ENCODE measurements around the gene CFAP73.

CFAP73 gene

DNA sequence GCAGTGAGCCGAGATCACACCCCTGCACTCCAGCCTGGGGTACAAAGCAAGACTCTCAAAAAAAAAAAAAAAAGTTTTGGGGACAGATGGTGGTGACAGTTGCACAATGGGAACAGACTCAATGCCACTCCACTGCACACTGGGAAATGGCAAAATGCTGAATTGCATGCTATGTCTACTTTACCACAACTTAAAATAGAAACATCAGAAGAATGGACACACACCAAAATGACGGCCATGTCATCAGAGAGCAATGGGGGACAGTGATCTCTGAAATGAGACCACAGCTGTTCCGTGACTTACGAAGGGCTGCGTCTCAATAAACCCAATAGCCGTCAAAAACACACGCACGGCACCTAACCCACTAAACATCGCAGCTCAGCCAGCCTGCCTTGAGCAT is 22.0 kb downstream of the CFAP73 start:
- Histone ChIP-seq H2AK5ac (ENCODE audit: low read length) (no peak overlapping the region), H2BK120ac (ENCODE audit: low read depth, low read length) (no peak overlapping the region)
- no CpG with 5 or more reads among the region's 9 CpGs for WGBS (ENCODE audit: extremely low coverage, insufficient coverage, low lambda C conversion rate)

DNA sequence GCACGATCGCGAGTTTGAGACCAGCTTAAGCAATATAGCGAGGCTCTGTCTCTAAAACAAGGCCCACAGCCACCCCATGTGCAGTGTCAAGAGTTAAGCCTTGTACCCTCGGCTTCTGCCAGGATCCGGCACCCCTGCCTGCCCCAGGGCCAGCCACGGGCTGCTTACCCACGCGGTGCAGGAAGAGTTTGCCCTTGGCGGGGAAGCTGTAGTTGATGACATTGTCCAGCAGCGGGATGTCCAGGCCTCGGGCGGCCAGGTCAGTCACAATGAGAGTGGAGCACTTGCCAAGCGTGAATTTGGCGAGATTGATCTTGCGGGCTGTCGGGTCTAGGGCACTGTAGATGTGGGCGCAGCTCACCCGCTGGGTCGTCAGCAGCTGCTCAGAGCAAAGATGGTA is 22.7 kb downstream of the CFAP73 start:
- Histone ChIP-seq H3K4me3 (ENCODE audit: low read length) (no peak overlapping the region), H3K4ac (ENCODE audit: low read depth, low read length) (no peak overlapping the region), H4K5ac (ENCODE audit: low read length) (no peak overlapping the region), H3K4me1 (ENCODE audit: control insufficient read depth, low read depth, low read length) (no peaks in the 10 kb centered on the region), H2AK5ac (ENCODE audit: low read length) (no peak overlapping the region), H2BK5ac (ENCODE audit: low read length) (no peak overlapping the region), H4K8ac (ENCODE audit: low read depth, low read length) (no peak overlapping the region), H2BK15ac (replicated peaks; ENCODE audit: low read depth) (no peak overlapping the region), H3K79me2 (ENCODE audit: control insufficient read depth, insufficient read depth, low read length) (no peaks in the 10 kb centered on the region), H3K18ac (ENCODE audit: low read length) (no peak overlapping the region), H3K56ac (ENCODE audit: low read length) (no peak overlapping the region), H3K23ac (ENCODE audit: low read length) (no peak overlapping the region), H3K79me1 (ENCODE audit: low read length) (no peaks in the 10 kb centered on the region), H3K36me3 (ENCODE audit: control insufficient read depth, insufficient read depth, low read length) (peaks cover 24% of the 10 kb centered on the region), H3K9ac (ENCODE audit: low read length) (no peak overlapping the region), H3K4me2 (ENCODE audit: low read length) (no peak overlapping the region), H3K27ac (ENCODE audit: low read depth, low read length) (no peak overlapping the region), H2BK120ac (ENCODE audit: low read depth, low read length) (no peak overlapping the region), H3K27me3 (ENCODE audit: insufficient read depth, low read length, poor library complexity) (no peaks in the 10 kb centered on the region)
- no peak for DNase-seq
- no CpG with 5 or more reads among the region's 20 CpGs for WGBS (ENCODE audit: extremely low coverage, insufficient coverage, low lambda C conversion rate)

More for the DNA sequence above, 22.0 kb downstream of the CFAP73 start:
- H3K4me1 ChIP-seq (ENCODE audit: control insufficient read depth, low read depth, low read length) = no peaks in the 10 kb centered on the region
- H3K9ac ChIP-seq (ENCODE audit: low read length) = no peak overlapping the region
- no peak overlapping the region for H4K5ac ChIP-seq (ENCODE audit: low read length)
- H4K8ac ChIP-seq (ENCODE audit: low read depth, low read length) = no peak overlapping the region
- peaks cover 21% of the 10 kb centered on the region for H3K36me3 ChIP-seq (ENCODE audit: control insufficient read depth, insufficient read depth, low read length)
- H3K23ac ChIP-seq (ENCODE audit: low read length) = no peak overlapping the region
- H2BK15ac ChIP-seq (replicated peaks; ENCODE audit: low read depth) = no peak overlapping the region
- H3K79me2 ChIP-seq (ENCODE audit: control insufficient read depth, insufficient read depth, low read length) = no peaks in the 10 kb centered on the region
- no peak overlapping the region for H3K4me2 ChIP-seq (ENCODE audit: low read length)
- no peak overlapping the region for H3K4ac ChIP-seq (ENCODE audit: low read depth, low read length)
- no peak overlapping the region for H3K4me3 ChIP-seq (ENCODE audit: low read length)
- no peak overlapping the region for H3K18ac ChIP-seq (ENCODE audit: low read length)
- no peak overlapping the region for H2BK5ac ChIP-seq (ENCODE audit: low read length)
- no peaks in the 10 kb centered on the region for H3K27me3 ChIP-seq (ENCODE audit: insufficient read depth, low read length, poor library complexity)
- no peak for DNase-seq
- H3K56ac ChIP-seq (ENCODE audit: low read length) = no peak overlapping the region
- no peaks in the 10 kb centered on the region for H3K79me1 ChIP-seq (ENCODE audit: low read length)
- H3K27ac ChIP-seq (ENCODE audit: low read depth, low read length) = no peak overlapping the region

GRCh38 chr12:113173081-113173698 is 23.7 kb downstream of the CFAP73 start:
- H2AK5ac ChIP-seq (ENCODE audit: low read length) = no peak overlapping the region
- no peak overlapping the region for H2BK5ac ChIP-seq (ENCODE audit: low read length)
- no peak overlapping the region for H3K4me3 ChIP-seq (ENCODE audit: low read length)
- H3K4me2 ChIP-seq (ENCODE audit: low read length) = no peak overlapping the region
- no peak overlapping the region for H2BK15ac ChIP-seq (replicated peaks; ENCODE audit: low read depth)
- no peaks in the 10 kb centered on the region for H3K27me3 ChIP-seq (ENCODE audit: insufficient read depth, low read length, poor library complexity)
- no CpG with 5 or more reads among the region's 7 CpGs for WGBS (ENCODE audit: extremely low coverage, insufficient coverage, low lambda C conversion rate)
- no peak overlapping the region for H3K4ac ChIP-seq (ENCODE audit: low read depth, low read length)
- H3K4me1 ChIP-seq (ENCODE audit: control insufficient read depth, low read depth, low read length) = no peaks in the 10 kb centered on the region
- no peak overlapping the region for H3K56ac ChIP-seq (ENCODE audit: low read length)
- H4K8ac ChIP-seq (ENCODE audit: low read depth, low read length) = no peak overlapping the region
- H3K9ac ChIP-seq (ENCODE audit: low read length) = no peak overlapping the region
- no peaks in the 10 kb centered on the region for H3K79me1 ChIP-seq (ENCODE audit: low read length)
- no peak for DNase-seq
- H3K23ac ChIP-seq (ENCODE audit: low read length) = no peak overlapping the region
- no peak overlapping the region for H3K27ac ChIP-seq (ENCODE audit: low read depth, low read length)
- H2BK120ac ChIP-seq (ENCODE audit: low read depth, low read length) = no peak overlapping the region
- no peak overlapping the region for H4K5ac ChIP-seq (ENCODE audit: low read length)
- no peaks in the 10 kb centered on the region for H3K79me2 ChIP-seq (ENCODE audit: control insufficient read depth, insufficient read depth, low read length)
- no peak overlapping the region for H3K18ac ChIP-seq (ENCODE audit: low read length)
- H3K36me3 ChIP-seq (ENCODE audit: control insufficient read depth, insufficient read depth, low read length) = peaks cover 24% of the 10 kb centered on the region

- Histone ChIP-seq H3K4me2 (ENCODE audit: low read length) (no peak overlapping the region), H3K79me2 (ENCODE audit: control insufficient read depth, insufficient read depth, low read length) (no peaks in the 10 kb centered on the region), H3K9ac (ENCODE audit: low read length) (no peak overlapping the region), H3K36me3 (ENCODE audit: control insufficient read depth, insufficient read depth, low read length) (peaks cover 28% of the 10 kb centered on the region), H2BK15ac (replicated peaks; ENCODE audit: low read depth) (no peak overlapping the region), H3K56ac (ENCODE audit: low read length) (no peak overlapping the region), H4K8ac (ENCODE audit: low read depth, low read length) (no peak overlapping the region), H3K27ac (ENCODE audit: low read depth, low read length) (no peak overlapping the region), H3K4ac (ENCODE audit: low read depth, low read length) (no peak overlapping the region), H3K18ac (ENCODE audit: low read length) (no peak overlapping the region), H3K79me1 (ENCODE audit: low read length) (no peaks in the 10 kb centered on the region), H4K5ac (ENCODE audit: low read length) (no peak overlapping the region), H2BK5ac (ENCODE audit: low read length) (no peak overlapping the region), H2AK5ac (ENCODE audit: low read length) (no peak overlapping the region), H3K4me1 (ENCODE audit: control insufficient read depth, low read depth, low read length) (no peaks in the 10 kb centered on the region), H3K27me3 (ENCODE audit: insufficient read depth, low read length, poor library complexity) (no peaks in the 10 kb centered on the region), H3K4me3 (ENCODE audit: low read length) (no peak overlapping the region), H2BK120ac (ENCODE audit: low read depth, low read length) (no peak overlapping the region), H3K23ac (ENCODE audit: low read length) (no peak overlapping the region)
- no CpG with 5 or more reads among the region's 32 CpGs for WGBS (ENCODE audit: extremely low coverage, insufficient coverage, low lambda C conversion rate)
- peak; percentile 66 for DNase-seq
These were observed 25.2 kb downstream of the CFAP73 start for GRCh38 chr12:113174461-113175384.

GRCh38 chr12:113179023-113179422 is 29.5 kb downstream of the CFAP73 start:
- Histone ChIP-seq H3K79me2 (ENCODE audit: control insufficient read depth, insufficient read depth, low read length) (peaks cover 14% of the 10 kb centered on the region), H2BK120ac (ENCODE audit: low read depth, low read length) (no peak overlapping the region), H3K4me3 (ENCODE audit: low read length) (no peak overlapping the region), H3K23ac (ENCODE audit: low read length) (no peak overlapping the region), H2BK15ac (replicated peaks; ENCODE audit: low read depth) (no peak overlapping the region), H3K79me1 (ENCODE audit: low read length) (peaks cover 8% of the 10 kb centered on the region), H3K18ac (ENCODE audit: low read length) (no peak overlapping the region), H3K4ac (ENCODE audit: low read depth, low read length) (no peak overlapping the region), H4K8ac (ENCODE audit: low read depth, low read length) (no peak overlapping the region), H3K56ac (ENCODE audit: low read length) (no peak overlapping the region), H3K27ac (ENCODE audit: low read depth, low read length) (no peak overlapping the region), H3K4me1 (ENCODE audit: control insufficient read depth, low read depth, low read length) (no peaks in the 10 kb centered on the region), H2BK5ac (ENCODE audit: low read length) (no peak overlapping the region), H3K4me2 (ENCODE audit: low read length) (no peak overlapping the region), H3K36me3 (ENCODE audit: control insufficient read depth, insufficient read depth, low read length) (peaks cover 16% of the 10 kb centered on the region), H2AK5ac (ENCODE audit: low read length) (no peak overlapping the region), H4K5ac (ENCODE audit: low read length) (no peak overlapping the region), H3K27me3 (ENCODE audit: insufficient read depth, low read length, poor library complexity) (no peaks in the 10 kb centered on the region), H3K9ac (ENCODE audit: low read length) (no peak overlapping the region)
- DNase-seq = no peak
- WGBS (ENCODE audit: extremely low coverage, insufficient coverage, low lambda C conversion rate) = no CpG with 5 or more reads among the region's 14 CpGs

All from mesendoderm (in vitro differentiated cells).